A375 (cell line): ENCODE measurements around the gene DMXL2. TPM values are rescaled to one million over a fixed set of nuclear protein-coding genes. Genes with fewer than 3 reads are reported as not detected.

Experiments
- total RNA-seq: library from RNA; depleted of rRNA; stranded (reverse); fragments of >200 nt; shearing (Covaris generic); gene quantifications from 2 replicates; pipeline ENCODE4 v1.2.3, GENCODE V29; 2014; rRNA removed

The DMXL2 gene
- 12.4 and 12.6 TPM in 2 replicates for total RNA-seq

GRCh38 chr15:51622604-51623370 is at the start of gene DMXL2:
Gene DMXL2 (minus strand): TSS chr15:51622771. CDS start chr15:51622545, 226 bp downstream.

Other genes with a start within 250 kb of the DMXL2 start
- gene SCG3, start 58.7 kb upstream of the DMXL2 start, total RNA-seq: not detected in 2 replicates
- gene LYSMD2, start 114.9 kb upstream of the DMXL2 start, total RNA-seq: 5.1 and 6.9 TPM in 2 replicates
- 3.0 and 4.3 TPM in 2 replicates for gene TMOD2, start 128.8 kb upstream of the DMXL2 start, total RNA-seq
- gene TMOD3, start 206.9 kb upstream of the DMXL2 start, total RNA-seq: 35.2 and 44.1 TPM in 2 replicates